Measurements from ENCODE around the gene IFTAP. TPM values are rescaled to one million over a fixed set of nuclear protein-coding genes. Genes with fewer than 3 reads are reported as not detected.
A peak's percentile ranks its signal among the peaks of the same experiment; 100 is the strongest.

Gene IFTAP
- total and polyA plus RNA-seq, 4 donors, result 42.4 to 56.5 (median 46.8) TPM

DNA sequence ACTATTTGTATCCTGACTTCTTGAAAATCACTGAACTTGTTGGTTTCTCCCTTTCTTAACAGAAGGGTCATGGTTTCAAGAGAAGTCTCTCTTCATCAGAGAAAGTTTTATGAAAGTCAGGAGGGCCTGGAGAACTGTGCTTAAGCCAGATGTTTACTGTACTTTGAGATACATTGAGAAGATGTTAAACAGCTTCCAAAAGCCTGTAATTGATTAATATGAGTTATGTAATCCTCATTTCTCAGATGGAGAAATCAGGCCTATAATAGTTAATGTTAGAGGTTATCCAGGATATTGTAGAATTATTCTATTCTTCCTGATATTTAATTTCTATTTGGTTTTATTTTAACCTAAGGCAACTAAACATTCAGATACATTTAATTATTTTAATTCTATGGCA is 100.8 kb downstream of the IFTAP start:
- Histone ChIP-seq H3K27ac (ENCODE audit: low read depth, low read length) (no peak overlapping the region), H3K4me3 (ENCODE audit: low read depth, low read length) (no peak overlapping the region), H3K36me3 (ENCODE audit: control insufficient read depth, insufficient read depth, low read length) (no peaks in the 10 kb centered on the region), H3K4me1 (ENCODE audit: control insufficient read depth, insufficient read depth, low read length) (no peaks in the 10 kb centered on the region), H3K27me3 (ENCODE audit: control insufficient read depth, insufficient read depth, low read length) (no peaks in the 10 kb centered on the region), H3K9me3 (ENCODE audit: control insufficient read depth, insufficient read depth, low read length) (no peaks in the 10 kb centered on the region)
- DNase-seq (ENCODE audit: low read depth in 4 of 6, low spot score in 6 of 6), result no peak

DNA sequence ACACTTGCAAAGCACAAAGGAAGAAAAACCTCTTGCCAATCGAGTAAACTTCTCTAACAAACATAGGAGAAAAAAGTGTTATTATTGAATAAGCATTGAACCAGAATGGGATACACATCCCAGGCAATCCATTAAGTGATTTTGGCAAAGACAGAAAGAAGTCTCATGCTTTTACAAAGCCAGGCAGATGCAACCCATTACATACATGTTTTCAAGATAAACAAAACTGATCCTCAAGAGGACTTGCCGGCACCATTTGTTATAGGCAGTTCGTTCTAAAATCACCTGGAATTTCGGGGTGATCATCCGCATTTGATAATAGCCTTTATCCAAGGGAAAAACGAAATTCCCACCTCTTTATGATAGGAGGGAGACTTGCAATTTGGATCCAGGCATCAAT is 101.3 kb downstream of the IFTAP start:
- no peak for DNase-seq (ENCODE audit: low read depth in 4 of 6, low spot score in 6 of 6)
- Histone ChIP-seq H3K27ac (ENCODE audit: low read depth, low read length) (no peak overlapping the region), H3K9me3 (ENCODE audit: control insufficient read depth, insufficient read depth, low read length) (no peaks in the 10 kb centered on the region), H3K4me1 (ENCODE audit: control insufficient read depth, insufficient read depth, low read length) (no peaks in the 10 kb centered on the region), H3K4me3 (ENCODE audit: low read depth, low read length) (no peak overlapping the region), H3K36me3 (ENCODE audit: control insufficient read depth, insufficient read depth, low read length) (no peaks in the 10 kb centered on the region), H3K27me3 (ENCODE audit: control insufficient read depth, insufficient read depth, low read length) (no peaks in the 10 kb centered on the region)
- no CpG with 5 or more reads among the region's 6 CpGs for WGBS (ENCODE audit: insufficient coverage)

- no peak overlapping the region for H3K27ac ChIP-seq (ENCODE audit: low read depth, low read length)
- no peak overlapping the region for H3K4me3 ChIP-seq (ENCODE audit: low read depth, low read length)
- no peaks in the 10 kb centered on the region for H3K27me3 ChIP-seq (ENCODE audit: control insufficient read depth, insufficient read depth, low read length)
- no peaks in the 10 kb centered on the region for H3K9me3 ChIP-seq (ENCODE audit: control insufficient read depth, insufficient read depth, low read length)
- no peak for DNase-seq (ENCODE audit: low read depth in 4 of 6, low spot score in 6 of 6)
- H3K4me1 ChIP-seq (ENCODE audit: control insufficient read depth, insufficient read depth, low read length), result no peaks in the 10 kb centered on the region
- 68% methylated on average over 6 of the region's 6 CpGs for WGBS (ENCODE audit: insufficient coverage)
- no peaks in the 10 kb centered on the region for H3K36me3 ChIP-seq (ENCODE audit: control insufficient read depth, insufficient read depth, low read length)
Observed at GRCh38 chr11:36696550-36696949, 102.2 kb downstream of the IFTAP start.

GRCh38 chr11:36699271-36699670 is 105.0 kb downstream of the IFTAP start:
- Histone ChIP-seq H3K4me1 (ENCODE audit: control insufficient read depth, insufficient read depth, low read length) (no peaks in the 10 kb centered on the region), H3K27me3 (ENCODE audit: control insufficient read depth, insufficient read depth, low read length) (no peaks in the 10 kb centered on the region), H3K9me3 (ENCODE audit: control insufficient read depth, insufficient read depth, low read length) (no peaks in the 10 kb centered on the region), H3K36me3 (ENCODE audit: control insufficient read depth, insufficient read depth, low read length) (no peaks in the 10 kb centered on the region), H3K27ac (ENCODE audit: low read depth, low read length) (no peak overlapping the region), H3K4me3 (ENCODE audit: low read depth, low read length) (no peak overlapping the region)
- no peak for DNase-seq (ENCODE audit: low read depth in 4 of 6, low spot score in 6 of 6)
- no CpG with 5 or more reads among the region's 6 CpGs for WGBS (ENCODE audit: insufficient coverage)

DNA sequence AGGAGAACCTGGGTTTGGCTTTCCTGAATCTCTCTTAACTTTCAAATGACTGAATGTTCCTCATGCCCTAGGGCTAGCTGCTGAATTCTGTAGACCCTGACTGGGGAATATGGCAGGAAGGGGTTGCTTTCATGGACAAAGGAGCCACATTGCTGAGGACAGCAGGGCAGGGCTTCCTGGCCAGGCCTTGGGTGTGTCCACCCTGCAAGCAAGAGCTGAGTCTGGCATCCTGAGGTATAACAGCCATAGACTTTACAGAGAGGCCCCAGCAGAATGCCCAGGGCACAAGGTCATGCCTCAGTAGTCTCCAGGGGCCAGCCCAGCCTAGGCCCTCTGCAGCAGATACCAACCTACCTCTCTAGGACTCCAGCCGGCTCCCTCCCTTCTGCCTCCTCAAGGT is 105.9 kb downstream of the IFTAP start:
- no CpG with 5 or more reads among the region's 1 CpG for WGBS (ENCODE audit: insufficient coverage)
- Histone ChIP-seq H3K4me3 (ENCODE audit: low read depth, low read length) (no peak overlapping the region), H3K9me3 (ENCODE audit: control insufficient read depth, insufficient read depth, low read length) (no peaks in the 10 kb centered on the region), H3K27ac (ENCODE audit: low read depth, low read length) (no peak overlapping the region), H3K36me3 (ENCODE audit: control insufficient read depth, insufficient read depth, low read length) (no peaks in the 10 kb centered on the region), H3K4me1 (ENCODE audit: control insufficient read depth, insufficient read depth, low read length) (no peaks in the 10 kb centered on the region), H3K27me3 (ENCODE audit: control insufficient read depth, insufficient read depth, low read length) (no peaks in the 10 kb centered on the region)
- DNase-seq (ENCODE audit: low read depth in 4 of 6, low spot score in 6 of 6), result no peak

- H3K9me3 ChIP-seq (ENCODE audit: control insufficient read depth, insufficient read depth, low read length), result no peaks in the 10 kb centered on the region
- H3K27me3 ChIP-seq (ENCODE audit: control insufficient read depth, insufficient read depth, low read length), result no peaks in the 10 kb centered on the region
- 71% methylated on average over 1 of the region's 5 CpGs for whole genome bisulfite sequencing (ENCODE audit: insufficient coverage)
- H3K4me1 ChIP-seq (ENCODE audit: control insufficient read depth, insufficient read depth, low read length), result no peaks in the 10 kb centered on the region
- no peaks in the 10 kb centered on the region for H3K36me3 ChIP-seq (ENCODE audit: control insufficient read depth, insufficient read depth, low read length)
- H3K4me3 ChIP-seq (ENCODE audit: low read depth, low read length), result no peak overlapping the region
- DNase-seq (ENCODE audit: low read depth in 4 of 6, low spot score in 6 of 6), result peak; percentile 63 to 97 (median 78)
- no peak overlapping the region for H3K27ac ChIP-seq (ENCODE audit: low read depth, low read length)
Observed at GRCh38 chr11:36702330-36703054, 108.2 kb downstream of the IFTAP start.

- no peak for DNase-seq (ENCODE audit: low read depth in 4 of 6, low spot score in 6 of 6)
- Histone ChIP-seq H3K36me3 (ENCODE audit: control insufficient read depth, insufficient read depth, low read length) (no peaks in the 10 kb centered on the region), H3K4me3 (ENCODE audit: low read depth, low read length) (no peak overlapping the region), H3K27ac (ENCODE audit: low read depth, low read length) (no peak overlapping the region), H3K9me3 (ENCODE audit: control insufficient read depth, insufficient read depth, low read length) (no peaks in the 10 kb centered on the region), H3K27me3 (ENCODE audit: control insufficient read depth, insufficient read depth, low read length) (no peaks in the 10 kb centered on the region), H3K4me1 (ENCODE audit: control insufficient read depth, insufficient read depth, low read length) (no peaks in the 10 kb centered on the region)
- 40% methylated on average over 2 of the region's 4 CpGs for WGBS (ENCODE audit: insufficient coverage)
Observed at GRCh38 chr11:36703055-36703404, 108.7 kb downstream of the IFTAP start.

Other genes with a start within 250 kb of the IFTAP start
- gene TRAF6, start 84.2 kb upstream of the IFTAP start, total RNA-seq, result 10 to 100 TPM; 10.9 to 12.7 TPM
- 10 to 100 TPM in 1 of 2 donors, 1 to 10 TPM in 1; 9.4 to 14.3 TPM for gene TRAF6, start 84.2 kb upstream of the IFTAP start, polyA plus RNA-seq (ENCODE audit: insufficient read length in 2 of 2)
- 1 to 10 TPM in 1 of 2 donors, under 1 TPM in 1; 0.72 to 1.3 TPM for gene RAG1, start 26.5 kb upstream of the IFTAP start, total RNA-seq
- under 1 TPM; 0.29 to 0.63 TPM for gene RAG1, start 26.5 kb upstream of the IFTAP start, polyA plus RNA-seq (ENCODE audit: insufficient read length in 2 of 2)
- gene RAG2, start 3.7 kb downstream of the IFTAP start, total RNA-seq, result under 1 TPM in 1 of 2 donors, not detected in 1; 0.10 TPM
- gene RAG2, start 3.7 kb downstream of the IFTAP start, polyA plus RNA-seq (ENCODE audit: insufficient read length in 2 of 2), result under 1 TPM in 1 of 2 donors, not detected in 1; 0.35 TPM